Measurements from ENCODE around the gene TNFAIP3.

GRCh38 chr6:137875606-137876005, 8.5 kb downstream of the TNFAIP3 start:
- TF ChIP-seq CTCF (IDR thresholded peaks at IDR 0.05) = no peak
- no peak for TF ChIP-seq POLR2A (IDR thresholded peaks at IDR 0.05)
